Motor neuron (in vitro differentiated cells): ENCODE measurements around the gene TTYH3. TPM values are rescaled to one million over a fixed set of nuclear protein-coding genes. Genes with fewer than 3 reads are reported as not detected.
"Not testable (repeated sequence)": the region's sequence is repeated elsewhere in the genome, so short reads cannot be mapped to it uniquely, and the experiment has no call there.

Experiments
- ATAC-seq, 8 experiments: fragments of 200-7000 bp; cut with Tn5 transposase; replicated peaks in 6 of 8; 2 replicates each; pipeline ENCODE4 v1.8.0; 2021; ENCODE audit warnings: mild to moderate bottlenecking in 8 of 8, moderate library complexity in 8 of 8
- H3K27ac ChIP-seq, 2 donors: fragments of 250-450 bp; sonication (Bioruptor Pico); 2 replicates each; pipeline ENCODE4 v1.9.0; 2021; ENCODE audit warnings: antibody characterized with exemption in 2 of 2, mild to moderate bottlenecking in 2 of 2, moderate library complexity in 1 of 2
- H3K4me1 ChIP-seq, 2 donors: fragments of 250-450 bp; sonication (Bioruptor Pico); replicated peaks in 1 of 2; 2 replicates each; pipeline ENCODE4 v1.6.1; 2021; ENCODE audit warnings: antibody characterized with exemption in 2 of 2, mild to moderate bottlenecking in 2 of 2, moderate library complexity in 1 of 2
- H3K4me3 ChIP-seq, 5 donors: fragments of 250-450 bp; sonication (Bioruptor Pico); 2 replicates each; pipeline ENCODE4 v1.9.0; 2021; ENCODE audit warnings: antibody characterized with exemption in 5 of 5, mild to moderate bottlenecking in 5 of 5, moderate library complexity in 4 of 5
- WGBS, 10 experiments: fragments of 450-650 bp; shearing (Covaris generic); methylation state at CpG; one replicate each; pipeline ENCODE4 v1.0.0; 2022; 5-methylcytosine and 5-hydroxymethylcytosine counted together
- in situ Hi-C, 9 experiments: fragments of 400-800 bp; cut with MboI; loops; one replicate each; pipeline ENCODE4 v1.15.0; 2021; ENCODE audit warnings: low sequenced_read_pairs in 9 of 9, low pct_unique_long_range_greater_than_20kb in 2 of 9; ENCODE audit not compliant: unreplicated experiment in 9 of 9
- total RNA-seq, 8 experiments: library from RNA; unstranded; fragments of 300-600 nt; gene quantifications; 2 replicates each; pipeline versions ENCODE4 v1.2.3 to v1.2.4, GENCODE V29; 2022

TTYH3 gene
- 10 to 100 TPM in 7 of 8 experiments, 1 to 10 TPM in 1; 9.6 to 71.1 (median 37.5) TPM for total RNA-seq

DNA sequence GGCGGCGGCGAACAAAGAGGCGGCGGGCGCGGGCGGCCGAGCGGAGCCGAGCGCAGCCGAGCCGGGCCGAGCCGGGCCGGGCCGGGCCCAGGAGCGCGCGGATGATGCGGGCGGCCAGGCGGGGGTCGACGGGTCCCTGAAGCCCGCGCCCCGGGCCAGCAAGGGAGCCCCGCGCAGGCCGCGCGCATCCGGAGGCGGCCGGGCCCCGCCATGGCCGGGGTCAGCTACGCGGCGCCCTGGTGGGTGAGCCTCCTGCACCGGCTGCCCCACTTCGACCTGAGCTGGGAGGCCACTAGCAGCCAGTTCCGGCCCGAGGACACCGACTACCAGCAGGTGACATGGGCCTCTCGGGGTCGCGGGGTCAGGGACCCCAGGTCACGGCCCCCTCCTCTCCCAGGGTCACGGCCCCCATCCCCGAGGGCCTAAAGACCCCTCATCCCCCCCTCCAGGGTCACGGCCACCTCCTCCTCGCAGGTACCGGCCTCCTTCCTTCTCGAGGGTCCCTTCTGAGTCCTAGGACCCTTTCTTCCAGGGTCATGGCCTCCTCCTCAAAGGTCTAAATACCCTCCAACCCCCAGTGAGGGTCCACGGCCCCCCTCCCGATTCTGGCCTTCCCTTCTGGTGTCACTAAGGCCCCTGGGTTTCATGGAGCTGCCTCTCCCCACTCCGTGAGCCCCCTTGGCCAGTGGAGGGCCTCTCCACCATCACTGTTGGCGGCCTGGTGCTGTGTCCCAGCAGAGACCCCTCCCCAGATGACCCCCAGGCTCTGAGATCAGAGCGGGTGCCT, at the start of gene TTYH3:
TTYH3 (plus strand) TSS at position 41 of the 787 bp plus-strand sequence; CDS start at position 211, 170 bp downstream.
- Histone ChIP-seq H3K4me1 (peaks cover 17 to 24% of the 10 kb centered on the region in 2 donors), H3K27ac (peak within 1 kb of the TSS; percentile 90 to 91), H3K4me3 (peak within 1 kb of the TSS; percentile 77 to 96 (median 90))
- in situ Hi-C loops, result no loop called here
- no CpG with 5 or more reads among the region's 62 CpGs for WGBS, 10 experiments
- peak; percentile 23 to 56 (median 40) for ATAC-seq

DNA sequence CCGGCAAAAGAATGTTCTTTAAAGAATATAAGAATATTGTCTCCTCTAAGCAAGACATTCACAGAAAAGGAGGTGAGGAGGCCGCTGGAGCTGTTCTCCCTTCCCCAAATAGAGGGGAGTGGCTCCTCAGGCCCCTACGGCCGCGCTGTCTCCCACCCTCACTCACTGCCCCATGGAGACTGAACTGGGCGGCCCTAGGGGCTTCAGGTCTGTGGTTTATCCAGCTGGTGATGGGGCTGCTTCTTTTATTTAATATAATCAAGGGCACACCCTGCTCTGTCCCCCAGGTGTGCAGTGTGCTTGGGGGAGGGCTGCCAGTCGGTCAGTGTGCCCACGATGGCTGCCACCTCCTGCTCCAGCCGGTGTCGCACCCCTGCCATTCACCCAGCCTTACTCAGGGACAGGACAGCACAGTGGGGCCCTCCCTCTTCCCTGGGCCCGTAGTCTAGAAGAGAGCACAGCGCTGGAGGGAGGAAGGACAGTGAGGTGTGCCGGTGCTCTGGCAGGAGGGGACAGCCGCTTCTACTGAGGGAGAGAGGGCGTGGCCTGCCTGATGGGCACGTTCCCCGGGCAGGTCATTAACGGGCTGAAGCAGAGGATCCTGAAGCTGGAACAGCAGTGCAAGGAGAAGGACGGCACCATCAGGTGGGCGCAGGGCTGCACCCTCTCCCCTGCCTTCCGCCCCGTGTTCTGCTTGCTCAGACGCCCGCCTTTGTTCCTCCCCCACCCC, 49.6 kb upstream of the TTYH3 start:
- H3K4me3 ChIP-seq, result no peak overlapping the region
- H3K4me1 ChIP-seq, result no peaks in the 10 kb centered on the region
- H3K27ac ChIP-seq, result no peak overlapping the region
- peak in 1 of 8 experiments; percentile 12 for ATAC-seq
- 68 to 83% (median 69%) methylated on average over 3 to 5 of the region's 24 CpGs; no CpG with 5 or more reads in 7 of the 10 experiments for WGBS, 10 experiments
- in situ Hi-C loops, result no loop called here

DNA sequence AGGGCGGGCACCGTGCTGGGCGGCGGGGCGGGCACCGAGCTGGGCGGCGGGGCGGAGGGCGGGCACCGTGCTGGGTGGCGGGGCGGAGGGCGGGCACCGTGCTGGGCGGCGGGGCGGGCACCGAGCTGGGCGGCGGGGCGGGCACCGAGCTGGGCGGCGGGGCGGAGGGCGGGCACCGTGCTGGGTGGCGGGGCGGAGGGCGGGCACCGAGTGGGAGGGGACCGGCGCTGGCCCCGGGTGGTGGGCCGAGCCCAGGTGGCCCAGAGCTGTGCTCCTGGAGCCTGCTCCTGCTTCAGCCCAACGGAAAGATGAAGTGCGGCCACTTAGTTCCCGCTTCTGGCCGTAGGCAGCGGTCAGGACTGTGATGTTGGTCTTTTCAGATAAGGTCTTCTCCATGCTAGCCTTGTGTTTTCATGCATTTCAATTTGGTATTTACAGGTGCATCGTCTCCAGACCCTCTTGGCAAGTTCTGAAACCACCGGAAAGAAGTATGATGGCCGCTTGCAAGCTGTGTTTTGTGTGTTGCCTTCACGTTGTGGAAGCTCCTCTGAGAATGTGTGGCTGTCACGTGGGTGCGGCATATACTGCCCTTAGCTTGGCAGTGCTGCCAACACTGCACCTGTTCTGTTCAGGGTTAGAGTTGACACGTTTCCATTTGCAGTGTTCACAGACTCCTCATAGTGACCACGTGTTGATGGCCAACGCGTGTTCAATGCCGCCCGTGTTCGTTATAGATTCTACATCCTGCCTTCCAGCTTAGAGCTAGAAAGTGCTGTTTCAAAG, 47.8 kb upstream of the TTYH3 start:
- Histone ChIP-seq H3K27ac (no peak overlapping the region), H3K4me1 (no peaks in the 10 kb centered on the region), H3K4me3 (no peak overlapping the region)
- WGBS, 10 experiments, result 33 to 95% (median 91%) methylated on average over 1 to 13 of the region's 54 CpGs; no CpG with 5 or more reads in 2 of the 10 experiments
- in situ Hi-C loops, result no loop called here
- no peak for ATAC-seq

DNA sequence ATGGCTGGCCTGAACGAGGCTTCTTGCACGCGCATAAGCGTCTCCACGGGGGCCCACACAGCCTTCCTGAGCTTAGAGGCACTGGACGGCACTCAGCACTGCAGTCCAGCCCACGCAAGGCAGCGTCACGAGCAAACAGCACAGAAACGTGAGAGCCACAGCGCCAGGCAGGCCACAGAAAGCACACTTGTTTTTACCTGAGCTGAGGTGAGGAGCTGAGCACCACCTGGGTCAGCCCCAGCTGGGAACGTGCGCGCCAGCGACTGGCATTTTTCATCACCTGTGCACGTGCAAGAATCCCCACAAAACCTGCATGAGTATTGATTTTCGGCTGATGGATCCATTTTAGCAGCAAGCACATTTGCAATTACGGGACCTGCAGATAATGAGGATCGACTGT, 46.3 kb upstream of the TTYH3 start:
- no peak overlapping the region for H3K4me3 ChIP-seq
- 47 to 100% (median 81%) methylated on average over 2 to 15 of the region's 19 CpGs; no CpG with 5 or more reads in 3 of the 10 experiments for WGBS, 10 experiments
- no peaks in the 10 kb centered on the region for H3K4me1 ChIP-seq
- H3K27ac ChIP-seq, result no peak overlapping the region
- in situ Hi-C loops, result no loop called here
- no peak for ATAC-seq

DNA sequence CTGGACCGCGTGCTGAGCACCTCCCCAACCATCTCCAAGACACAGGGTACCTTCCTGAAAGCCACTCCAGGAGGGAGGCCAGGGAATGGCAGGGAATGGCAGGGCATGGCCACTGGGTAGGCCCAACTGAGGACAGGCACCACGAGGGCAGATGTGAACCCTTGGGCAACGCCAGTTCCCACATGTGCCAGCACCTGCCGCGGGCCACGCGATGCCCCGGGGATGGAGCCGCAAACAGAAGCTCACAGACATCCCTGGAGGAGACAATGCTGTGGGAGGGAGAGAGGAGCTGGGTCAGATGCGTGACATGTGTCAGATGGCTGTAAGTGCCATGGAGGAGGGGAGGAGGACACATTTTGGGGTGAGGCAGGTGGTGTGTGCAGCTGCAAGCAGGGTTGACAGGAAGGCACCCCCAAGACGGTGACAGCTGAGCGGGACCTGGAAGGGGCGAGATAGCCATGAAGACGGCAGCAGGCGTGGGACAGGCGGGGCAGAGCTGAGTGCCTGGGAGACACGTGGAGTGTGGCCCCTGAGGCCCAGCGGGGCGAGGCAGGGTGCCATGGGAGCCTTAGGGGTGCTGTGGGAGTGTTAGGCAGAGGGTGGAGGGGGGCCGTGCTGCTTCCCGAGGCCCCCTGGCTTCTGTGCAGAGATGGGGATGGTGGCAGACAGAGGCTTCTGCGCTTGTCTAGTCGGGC, 45.3 kb upstream of the TTYH3 start:
- ATAC-seq, result no peak
- no peak overlapping the region for H3K4me3 ChIP-seq
- WGBS, 10 experiments, result 92 to 100% (median 100%) methylated on average over 1 to 6 of the region's 24 CpGs; no CpG with 5 or more reads in 4 of the 10 experiments
- H3K27ac ChIP-seq, result no peak overlapping the region
- in situ Hi-C loops, result no loop called here
- H3K4me1 ChIP-seq, result no peaks in the 10 kb centered on the region

GRCh38 chr7:2587134-2587533, 44.7 kb upstream of the TTYH3 start:
- no peak overlapping the region for H3K4me3 ChIP-seq
- no peak overlapping the region for H3K27ac ChIP-seq
- in situ Hi-C loops, result no loop called here
- ATAC-seq, result no peak
- 80 to 100% methylated on average over 1 of the region's 9 CpGs; no CpG with 5 or more reads in 8 of the 10 experiments for WGBS, 10 experiments
- H3K4me1 ChIP-seq, result no peaks in the 10 kb centered on the region

DNA sequence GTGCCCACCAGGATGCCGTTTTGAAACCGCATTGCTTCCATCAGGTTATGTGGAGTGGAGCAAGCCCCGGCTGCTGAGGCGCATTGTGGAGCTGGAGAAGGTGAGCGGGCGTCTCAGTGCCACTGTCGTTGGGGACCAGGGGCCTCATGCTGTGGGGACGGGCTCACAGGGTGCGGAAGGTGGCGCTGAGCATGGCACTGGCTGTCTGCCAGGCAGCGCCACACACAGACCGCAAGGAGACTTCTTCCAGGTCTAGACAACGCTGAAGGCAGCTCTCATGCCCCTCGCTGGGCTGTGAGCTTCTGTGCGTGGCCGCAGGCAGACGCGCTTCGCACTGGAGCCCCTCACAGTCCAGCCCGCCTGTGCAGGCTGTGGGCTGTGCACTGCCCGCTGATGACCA, 44.0 kb upstream of the TTYH3 start:
- WGBS, 10 experiments, result 88 to 100% (median 93%) methylated on average over 1 to 10 of the region's 21 CpGs; no CpG with 5 or more reads in 6 of the 10 experiments
- in situ Hi-C loops, result no loop called here
- no peak for ATAC-seq
- Histone ChIP-seq H3K4me3 (no peak overlapping the region), H3K4me1 (no peaks in the 10 kb centered on the region), H3K27ac (no peak overlapping the region)

- 55 to 100% (median 90%) methylated on average over 1 to 8 of the region's 16 CpGs; no CpG with 5 or more reads in 2 of the 10 experiments for WGBS, 10 experiments
- in situ Hi-C loops, result no loop called here
- Histone ChIP-seq H3K4me1 (no peaks in the 10 kb centered on the region), H3K4me3 (no peak overlapping the region), H3K27ac (no peak overlapping the region)
- no peak for ATAC-seq
Measured at GRCh38 chr7:2589341-2589740, 42.4 kb upstream of the TTYH3 start.

DNA sequence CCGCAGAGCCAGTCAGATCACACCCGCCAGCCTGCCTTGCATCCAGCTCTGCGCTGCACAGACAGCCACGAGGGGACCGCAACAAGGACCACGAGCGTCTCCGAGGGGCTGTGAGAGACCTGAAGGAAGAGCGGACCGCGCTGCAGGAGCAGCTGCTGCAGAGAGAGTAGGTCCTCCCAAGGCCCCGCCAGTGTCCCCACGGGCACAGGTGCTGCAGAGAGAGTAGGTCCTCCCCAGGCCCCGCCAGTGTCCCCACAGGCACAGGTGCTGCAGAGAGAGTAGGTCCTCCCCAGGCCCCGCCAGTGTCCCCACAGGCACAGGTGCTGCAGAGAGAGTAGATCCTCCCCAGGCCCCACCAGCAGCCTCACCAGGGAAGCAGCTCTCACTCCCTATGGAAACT, 41.8 kb upstream of the TTYH3 start:
- H3K4me1 ChIP-seq, in situ Hi-C loops, ATAC-seq, H3K4me3 ChIP-seq, H3K27ac ChIP-seq: not testable (repeated sequence)
- 50 to 100% methylated on average over 1 of the region's 15 CpGs; no CpG with 5 or more reads in 8 of the 10 experiments for WGBS, 10 experiments

- 87 to 100% (median 93%) methylated on average over 1 to 14 of the region's 23 CpGs; no CpG with 5 or more reads in 4 of the 10 experiments for WGBS, 10 experiments
Measured at GRCh38 chr7:2592375-2592865, 39.4 kb upstream of the TTYH3 start.

GRCh38 chr7:2593036-2593727, 38.6 kb upstream of the TTYH3 start:
- Histone ChIP-seq H3K4me3 (no peak overlapping the region), H3K4me1 (no peaks in the 10 kb centered on the region), H3K27ac (no peak overlapping the region)
- WGBS, 10 experiments, result 60 to 100% (median 92%) methylated on average over 1 to 11 of the region's 38 CpGs; no CpG with 5 or more reads in 2 of the 10 experiments
- no peak for ATAC-seq
- in situ Hi-C loops, result no loop called here

More at GRCh38 chr7:2592375-2592865, 39.4 kb upstream of the TTYH3 start:
- Histone ChIP-seq H3K4me1 (no peaks in the 10 kb centered on the region), H3K27ac (no peak overlapping the region), H3K4me3 (no peak overlapping the region)
- no peak for ATAC-seq
- in situ Hi-C loops, result no loop called here

DNA sequence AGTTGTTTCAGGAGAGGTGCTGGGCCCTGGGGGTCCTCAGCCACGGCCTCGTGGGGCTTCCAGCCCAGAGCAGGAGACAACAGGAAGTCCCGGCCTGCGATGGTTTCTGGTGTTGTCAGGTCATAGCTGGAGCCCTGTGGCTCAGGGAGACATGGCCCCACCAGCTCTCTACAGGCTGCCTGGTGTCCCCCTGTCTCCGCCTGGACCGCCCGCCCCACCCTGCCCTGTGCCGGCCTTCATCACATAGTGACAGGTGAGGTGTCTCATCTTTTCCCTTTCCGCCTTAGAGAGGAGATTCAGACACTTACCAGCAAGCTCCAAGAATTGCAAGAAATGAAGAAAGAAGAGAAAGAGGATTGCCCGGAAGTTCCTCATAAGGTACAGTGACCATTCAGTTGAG, 37.2 kb upstream of the TTYH3 start:
- H3K27ac ChIP-seq, result no peak overlapping the region
- in situ Hi-C loops, result no loop called here
- H3K4me1 ChIP-seq, result no peaks in the 10 kb centered on the region
- H3K4me3 ChIP-seq, result no peak overlapping the region
- WGBS, 10 experiments, result 92 to 100% (median 100%) methylated on average over 1 to 2 of the region's 10 CpGs; no CpG with 5 or more reads in 6 of the 10 experiments
- ATAC-seq, result no peak
